GM12878 (cell line): ENCODE results near the gene BMAL1. TPM values are rescaled to one million over a fixed set of nuclear protein-coding genes. Genes with fewer than 3 reads are reported as not detected.
A peak's percentile ranks its signal among the peaks of the same experiment; 100 is the strongest.

Source experiments
- ATAC-seq: fragments of 200-7000 bp; cut with Tn5 transposase; 3 replicates; pipeline ENCODE4 v1.9.1; 2020; ENCODE audit warnings: mild to moderate bottlenecking, moderate library complexity
- BruUV-seq: library from RNA; stranded (reverse); fragments of 400-500 nt; replicated peaks from 2 replicates; lab custom pipeline; 2021; lab: Mats Ljungman, UMichigan
- CTCF ChIA-PET: fragments of 300-600 bp; sonication (Branson Sonifier 250); formaldehyde crosslinking; extraction: SDS; loops from one replicate; lab custom pipeline; 2021; ENCODE audit warnings: inconsistent platforms; lab: Yijun Ruan, JAX
- POLR2A ChIA-PET: fragments of 350-600 bp; formaldehyde crosslinking; extraction: SDS; loops from one replicate; lab custom pipeline; 2021; ENCODE audit warnings: inconsistent platforms; lab: Charles Lee
- RAD21 ChIA-PET: fragments of 300-600 bp; sonication (Branson Sonifier 250); formaldehyde crosslinking; loops from one replicate; lab custom pipeline; 2023; ENCODE audit warnings: antibody characterized with exemption; ENCODE audit not compliant: unreplicated experiment; lab: Charles Lee
- SMC1A ChIA-PET: fragments of 300-600 bp; sonication (Branson Sonifier 250); formaldehyde crosslinking; loops from one replicate; lab custom pipeline; 2023; ENCODE audit not compliant: unreplicated experiment, uncharacterized antibody; lab: Charles Lee
- DNase-seq: peaks from one replicate; pipeline ENCODE4 v3.0.0-alpha.2; 2011; ENCODE audit warnings: low read depth, low spot score
- FAIRE-seq: peaks from 3 replicates; lab custom pipeline; 2011; peaks lifted over from hg19 to GRCh38; lab: Jason Lieb, UNC
- H2AFZ ChIP-seq: 2 replicates; pipeline ENCODE4 v1.6.0; 2011; ENCODE audit warnings: low read depth, low read length, control low read depth; ENCODE audit not compliant: control insufficient read depth
- H3K27ac ChIP-seq: 2 replicates; pipeline ENCODE4 v1.5.1; 2011; ENCODE audit warnings: control low read depth; ENCODE audit not compliant: control insufficient read depth, insufficient read depth
- H3K27me3 ChIP-seq, 2 experiments: replicated peaks in 1 of 2; 2 replicates each; pipeline versions ENCODE4 v1.6.0 to v1.6.1; 2011; ENCODE audit warnings: low read length in 1 of 2; ENCODE audit not compliant: control insufficient read depth in 2 of 2, insufficient read depth in 2 of 2
- H3K36me3 ChIP-seq, 2 experiments: 2 replicates each; pipeline ENCODE4 v1.5.1; 2011; ENCODE audit warnings: low read length in 1 of 2; ENCODE audit not compliant: control insufficient read depth in 2 of 2, insufficient read depth in 2 of 2
- H3K4me1 ChIP-seq: 2 replicates; pipeline ENCODE4 v1.6.1; 2011; ENCODE audit warnings: mild to moderate bottlenecking, low read length, moderate library complexity, mixed read lengths; ENCODE audit not compliant: control insufficient read depth, insufficient read depth
- H3K4me2 ChIP-seq: 2 replicates; pipeline ENCODE4 v1.6.0; 2011; ENCODE audit warnings: control low read depth; ENCODE audit not compliant: control insufficient read depth, insufficient read depth
- H3K4me3 ChIP-seq: fragments of 200-600 bp; sonication (generic); 2 replicates; pipeline ENCODE4 v1.5.1; 2016
- H3K79me2 ChIP-seq: 2 replicates; pipeline ENCODE4 v1.6.0; 2011; ENCODE audit warnings: low read length; ENCODE audit not compliant: control insufficient read depth, insufficient read depth
- H3K9ac ChIP-seq: 2 replicates; pipeline ENCODE4 v1.8.0; 2011; ENCODE audit warnings: low read length, control low read depth, mixed read lengths; ENCODE audit not compliant: control insufficient read depth, insufficient read depth
- H3K9me3 ChIP-seq: replicated peaks from 3 replicates; pipeline ENCODE4 v1.5.1; 2011; ENCODE audit warnings: mild to moderate bottlenecking, low read length; ENCODE audit not compliant: control insufficient read depth, insufficient read depth
- H4K20me1 ChIP-seq: 2 replicates; pipeline ENCODE4 v1.6.0; 2011; ENCODE audit not compliant: control insufficient read depth, insufficient read depth
- BHLHE40 ChIP-seq, 2 experiments: fragments of 450-650 bp in 1 of 2; IDR thresholded peaks; 2 replicates each; pipeline ENCODE4 v1.6.1; 2011 to 2017; ENCODE audit warnings: low read depth in 2 of 2, borderline replicate concordance in 1 of 2, improper control_type of control experiment in 1 of 2, low read length in 1 of 2, mild to moderate bottlenecking in 1 of 2
- CHD2 ChIP-seq: IDR thresholded peaks from 2 replicates; pipeline ENCODE4 v1.6.1; 2011; ENCODE audit warnings: low read depth, low read length, improper control_type of control experiment, borderline replicate concordance
- CREM ChIP-seq: IDR thresholded peaks from 2 replicates; pipeline ENCODE4 v1.6.1; 2014; ENCODE audit warnings: antibody characterized with exemption, low read depth
- DPF2 ChIP-seq: fragments of 450-650 bp; IDR thresholded peaks from 2 replicates; pipeline ENCODE4 v1.6.1; 2017; ENCODE audit warnings: mild to moderate bottlenecking
- IKZF1 ChIP-seq: fragments of 450-650 bp; conservative IDR thresholded peaks from 2 replicates; pipeline ENCODE4 v1.6.1; 2017; ENCODE audit warnings: antibody characterized with exemption, mild to moderate bottlenecking
- IKZF2 ChIP-seq, 2 experiments: fragments of 450-650 bp; IDR thresholded peaks; 2 replicates each; pipeline ENCODE4 v1.6.1; 2017; ENCODE audit warnings: mild to moderate bottlenecking in 2 of 2, moderate library complexity in 2 of 2
- KAT2A ChIP-seq: conservative IDR thresholded peaks from 2 replicates; pipeline ENCODE4 v1.6.1; 2011; ENCODE audit warnings: low read depth, low read length; ENCODE audit not compliant: control insufficient read depth
- MEF2B ChIP-seq: fragments of 450-650 bp; IDR thresholded peaks from 2 replicates; pipeline ENCODE4 v1.6.1; 2018; ENCODE audit warnings: mild to moderate bottlenecking, moderate library complexity; ENCODE audit not compliant: partially characterized antibody, poor library complexity, severe bottlenecking
- MTA2 ChIP-seq: fragments of 450-650 bp; IDR thresholded peaks from 2 replicates; pipeline ENCODE4 v1.6.1; 2016; ENCODE audit warnings: low read depth, mild to moderate bottlenecking, moderate library complexity
- NR2F1 ChIP-seq: fragments of 450-650 bp; conservative IDR thresholded peaks from 2 replicates; pipeline ENCODE4 v1.6.1; 2017; ENCODE audit warnings: mild to moderate bottlenecking
- NRF1 ChIP-seq: conservative IDR thresholded peaks from 2 replicates; pipeline ENCODE4 v1.6.1; 2011; ENCODE audit warnings: mild to moderate bottlenecking, low read depth, low read length, improper control_type of control experiment
- RAD51 ChIP-seq: fragments of 450-650 bp; IDR thresholded peaks from 2 replicates; pipeline ENCODE4 v1.6.1; 2016; ENCODE audit warnings: moderate library complexity, mild to moderate bottlenecking, inconsistent platforms
- SMARCA5 ChIP-seq: fragments of 450-650 bp; IDR thresholded peaks from 2 replicates; pipeline ENCODE4 v1.6.1; 2017; ENCODE audit warnings: mild to moderate bottlenecking
- SPI1 ChIP-seq: IDR thresholded peaks from 2 replicates; pipeline ENCODE4 v1.6.1; 2011; ENCODE audit warnings: low read depth, mild to moderate bottlenecking, low read length, moderate library complexity, borderline replicate concordance; ENCODE audit not compliant: insufficient read depth
- TCF12 ChIP-seq: IDR thresholded peaks from 2 replicates; pipeline ENCODE4 v1.6.1; 2011; ENCODE audit warnings: low read depth, mild to moderate bottlenecking, low read length
- ZBED1 ChIP-seq: IDR thresholded peaks from 2 replicates; pipeline ENCODE4 v1.6.1; 2016; ENCODE audit warnings: borderline replicate concordance
- ZNF207 ChIP-seq: fragments of 450-650 bp; IDR thresholded peaks from 2 replicates; pipeline ENCODE4 v1.6.1; 2014; ENCODE audit warnings: antibody characterized with exemption, mild to moderate bottlenecking, borderline replicate concordance
- ZSCAN29 ChIP-seq: fragments of 450-650 bp; IDR thresholded peaks from 2 replicates; pipeline ENCODE4 v1.6.1; 2017; ENCODE audit warnings: mild to moderate bottlenecking, moderate library complexity
- WGBS: methylation state at CpG from one replicate; pipeline ENCODE4 v1.1.6; 2016; ENCODE audit warnings: low lambda C conversion rate; ENCODE audit not compliant: insufficient replicate concordance, insufficient coverage; ENCODE audit errors: missing lambda C conversion rate; 5-methylcytosine and 5-hydroxymethylcytosine counted together
- in situ Hi-C: fragments of 300-500 bp; cut with MboI; formaldehyde crosslinking; loops from 9 replicates; pipeline ENCODE4 v1.14.3; 2018; ENCODE audit warnings: mixed read lengths
- intact Hi-C: fragments of 100-400 bp; cut with micrococcal nuclease; formaldehyde crosslinking; loops from one replicate; pipeline ENCODE4 v1.14.2; 2022; ENCODE audit not compliant: unreplicated experiment
- polyA plus RNA-seq, 11 experiments: library from polyadenylated mRNA; depleted of rRNA in 4 of 11; unstranded in 6 of 11; stranded (reverse) in 5 of 11; fragments of >200 nt; fragmentation: Nextera tagmentation in 4 of 11; fragmentation: Illumina TruSeq in 1 of 11; extraction: Ambion mirVana in 4 of 11; extraction: Trizol in 1 of 11; gene quantifications; 1 replicate in 1 of 11; 2 replicates in 10 of 11; pipeline versions ENCODE4 v1.2.1 to v1.2.3, GENCODE V29; 2011 to 2016; ENCODE audit warnings: inconsistent platforms in 2 of 11, missing spikeins in 2 of 11, low read depth in 1 of 11
- total RNA-seq, 4 experiments: library from RNA; depleted of rRNA in 3 of 4; stranded (reverse); fragments of >200 nt in 3 of 4; fragmentation: Illumina TruSeq in 1 of 4; extraction: Trizol in 1 of 4; gene quantifications; 2 replicates each; pipeline versions ENCODE4 v1.2.1 to v1.2.3, GENCODE V29; 2013 to 2021
- TF ChIP-seq, protein P1 (sequence below): fragments of 450-650 bp; IDR thresholded peaks from 2 replicates; pipeline ENCODE4 v1.6.1; 2017; ENCODE audit warnings: borderline replicate concordance
- TF ChIP-seq, protein P2 (sequence below): fragments of 450-650 bp; IDR thresholded peaks from 2 replicates; pipeline ENCODE4 v1.6.1; 2017; ENCODE audit warnings: mild to moderate bottlenecking, moderate library complexity

The BMAL1 gene
- total and polyA plus RNA-seq, 10 of the 15 experiments (the other 5 are each of a cell fraction or from before 2014, with no cell fraction given) = 3.5 to 40.6 (median 13.6) TPM

DNA sequence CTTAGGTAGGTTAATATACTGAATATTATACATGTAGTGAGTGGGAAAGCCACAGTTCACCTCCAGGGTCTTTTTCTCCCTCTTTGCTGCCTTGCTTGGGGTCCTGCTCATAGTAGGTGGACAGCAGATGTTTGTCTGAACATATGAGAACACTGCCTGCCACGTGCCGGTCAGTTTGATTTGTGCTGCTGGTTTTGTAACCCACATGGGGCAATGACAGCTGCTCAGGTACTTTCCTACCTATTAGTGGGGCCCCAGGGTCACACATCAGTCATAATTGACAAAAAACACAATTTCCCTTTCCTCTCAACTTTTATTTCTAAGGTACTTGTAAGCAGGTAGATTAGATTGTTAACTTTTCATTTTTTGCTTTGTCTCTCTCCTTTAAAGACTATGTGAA lies 43.8 kb downstream of the BMAL1 start:
- intact Hi-C loops = loop anchor here (1.0 kb wide), 1 partner anchor 11 kb away; no protein-coding TSS in a partner anchor
- ChIA-PET SMC1A (interaction anchor here (1.1 to 12.9 kb wide), 11 partner anchors 9 to 42 kb away, joined by 4 to 226 read pairs (median 7); no protein-coding TSS in a partner anchor), CTCF (interaction anchor here (1.2 to 11.7 kb wide), 6 partner anchors 8 to 43 kb away, joined by 3 to 149 read pairs (median 5); no protein-coding TSS in a partner anchor), RAD21 (interaction anchor here (0.7 to 8.7 kb wide), 4 partner anchors 14 to 35 kb away, joined by 3 to 103 read pairs (median 24); no protein-coding TSS in a partner anchor), POLR2A (interaction anchor here (0.6 to 4.1 kb wide), 5 partner anchors 11 to 45 kb away, joined by 3 to 28 read pairs (median 4); no protein-coding TSS in a partner anchor)
- Histone ChIP-seq H3K36me3 (0 out of 4 replicates have a peak, but pooled peaks cover 0 to 3% of the 10 kb centered on the region in 2 experiments), H3K27ac (0 out of 2 replicates have a peak overlapping the region, but pooled peaks have one; percentile 13), H3K79me2 (peaks cover 45% of the 10 kb centered on the region), H3K4me3 (no peak overlapping the region), H3K4me1 (peaks cover 18% of the 10 kb centered on the region), H3K4me2 (no peak overlapping the region), H3K9ac (no peak overlapping the region), H3K27me3 (no peaks in the 10 kb centered on the region), H3K9me3 (no peaks in the 10 kb centered on the region), H2AFZ (no peak overlapping the region), H4K20me1 (no peaks in the 10 kb centered on the region)
- 0% methylated on average over 2 of the region's 2 CpGs for WGBS
- FAIRE-seq (no peak), ATAC-seq (peak; percentile 75), DNase-seq (no peak)
- BruUV-seq = no TSS peak
- in situ Hi-C loops = no loop called here
- TF ChIP-seq ZSCAN29 (no peak), MEF2B (peak; percentile 64), SPI1 (no peak), SMARCA5 (no peak), CHD2 (no peak), BHLHE40 (IDR thresholded peaks at IDR 0.05; ENCODE audit: borderline replicate concordance in 1 of 2, low read depth in 2 of 2, low read length in 1 of 2) (peak; percentile 81 to 92), DPF2 (peak; percentile 85), NRF1 (no peak), ZBED1 (no peak), IKZF2 (IDR thresholded peaks at IDR 0.05) (no peak; a peak in 1 of 4 replicates), RAD51 (peak; percentile 52; the same call in 1 of the 2 replicates), IKZF1 (no peak), NR2F1 (peak; percentile 80), KAT2A (no peak), MTA2 (peak; percentile 79), CREM (0 out of 2 replicates have a peak, but pooled peaks have one; percentile 15), TCF12 (0 out of 2 replicates have a peak, but pooled peaks have one; percentile 23), ZNF207 (no peak)
- TF ChIP-seq, protein P1, sequence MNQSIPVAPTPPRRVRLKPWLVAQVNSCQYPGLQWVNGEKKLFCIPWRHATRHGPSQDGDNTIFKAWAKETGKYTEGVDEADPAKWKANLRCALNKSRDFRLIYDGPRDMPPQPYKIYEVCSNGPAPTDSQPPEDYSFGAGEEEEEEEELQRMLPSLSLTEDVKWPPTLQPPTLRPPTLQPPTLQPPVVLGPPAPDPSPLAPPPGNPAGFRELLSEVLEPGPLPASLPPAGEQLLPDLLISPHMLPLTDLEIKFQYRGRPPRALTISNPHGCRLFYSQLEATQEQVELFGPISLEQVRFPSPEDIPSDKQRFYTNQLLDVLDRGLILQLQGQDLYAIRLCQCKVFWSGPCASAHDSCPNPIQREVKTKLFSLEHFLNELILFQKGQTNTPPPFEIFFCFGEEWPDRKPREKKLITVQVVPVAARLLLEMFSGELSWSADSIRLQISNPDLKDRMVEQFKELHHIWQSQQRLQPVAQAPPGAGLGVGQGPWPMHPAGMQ = no peak
- TF ChIP-seq, protein P2, sequence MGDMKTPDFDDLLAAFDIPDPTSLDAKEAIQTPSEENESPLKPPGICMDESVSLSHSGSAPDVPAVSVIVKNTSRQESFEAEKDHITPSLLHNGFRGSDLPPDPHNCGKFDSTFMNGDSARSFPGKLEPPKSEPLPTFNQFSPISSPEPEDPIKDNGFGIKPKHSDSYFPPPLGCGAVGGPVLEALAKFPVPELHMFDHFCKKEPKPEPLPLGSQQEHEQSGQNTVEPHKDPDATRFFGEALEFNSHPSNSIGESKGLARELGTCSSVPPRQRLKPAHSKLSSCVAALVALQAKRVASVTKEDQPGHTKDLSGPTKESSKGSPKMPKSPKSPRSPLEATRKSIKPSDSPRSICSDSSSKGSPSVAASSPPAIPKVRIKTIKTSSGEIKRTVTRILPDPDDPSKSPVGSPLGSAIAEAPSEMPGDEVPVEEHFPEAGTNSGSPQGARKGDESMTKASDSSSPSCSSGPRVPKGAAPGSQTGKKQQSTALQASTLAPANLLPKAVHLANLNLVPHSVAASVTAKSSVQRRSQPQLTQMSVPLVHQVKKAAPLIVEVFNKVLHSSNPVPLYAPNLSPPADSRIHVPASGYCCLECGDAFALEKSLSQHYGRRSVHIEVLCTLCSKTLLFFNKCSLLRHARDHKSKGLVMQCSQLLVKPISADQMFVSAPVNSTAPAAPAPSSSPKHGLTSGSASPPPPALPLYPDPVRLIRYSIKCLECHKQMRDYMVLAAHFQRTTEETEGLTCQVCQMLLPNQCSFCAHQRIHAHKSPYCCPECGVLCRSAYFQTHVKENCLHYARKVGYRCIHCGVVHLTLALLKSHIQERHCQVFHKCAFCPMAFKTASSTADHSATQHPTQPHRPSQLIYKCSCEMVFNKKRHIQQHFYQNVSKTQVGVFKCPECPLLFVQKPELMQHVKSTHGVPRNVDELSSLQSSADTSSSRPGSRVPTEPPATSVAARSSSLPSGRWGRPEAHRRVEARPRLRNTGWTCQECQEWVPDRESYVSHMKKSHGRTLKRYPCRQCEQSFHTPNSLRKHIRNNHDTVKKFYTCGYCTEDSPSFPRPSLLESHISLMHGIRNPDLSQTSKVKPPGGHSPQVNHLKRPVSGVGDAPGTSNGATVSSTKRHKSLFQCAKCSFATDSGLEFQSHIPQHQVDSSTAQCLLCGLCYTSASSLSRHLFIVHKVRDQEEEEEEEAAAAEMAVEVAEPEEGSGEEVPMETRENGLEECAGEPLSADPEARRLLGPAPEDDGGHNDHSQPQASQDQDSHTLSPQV = 0 out of 2 replicates have a peak, but pooled peaks have one; percentile 7
